ENCODE measurements around the gene TTBK2. TPM values are rescaled to one million over a fixed set of nuclear protein-coding genes. Genes with fewer than 3 reads are reported as not detected.
"Not testable (repeated sequence)": the region's sequence is repeated elsewhere in the genome, so short reads cannot be mapped to it uniquely, and the experiment has no call there.

Gene TTBK2
- 13.0 TPM for total RNA-seq (ENCODE audit: insufficient read depth, low replicate concordance)

DNA sequence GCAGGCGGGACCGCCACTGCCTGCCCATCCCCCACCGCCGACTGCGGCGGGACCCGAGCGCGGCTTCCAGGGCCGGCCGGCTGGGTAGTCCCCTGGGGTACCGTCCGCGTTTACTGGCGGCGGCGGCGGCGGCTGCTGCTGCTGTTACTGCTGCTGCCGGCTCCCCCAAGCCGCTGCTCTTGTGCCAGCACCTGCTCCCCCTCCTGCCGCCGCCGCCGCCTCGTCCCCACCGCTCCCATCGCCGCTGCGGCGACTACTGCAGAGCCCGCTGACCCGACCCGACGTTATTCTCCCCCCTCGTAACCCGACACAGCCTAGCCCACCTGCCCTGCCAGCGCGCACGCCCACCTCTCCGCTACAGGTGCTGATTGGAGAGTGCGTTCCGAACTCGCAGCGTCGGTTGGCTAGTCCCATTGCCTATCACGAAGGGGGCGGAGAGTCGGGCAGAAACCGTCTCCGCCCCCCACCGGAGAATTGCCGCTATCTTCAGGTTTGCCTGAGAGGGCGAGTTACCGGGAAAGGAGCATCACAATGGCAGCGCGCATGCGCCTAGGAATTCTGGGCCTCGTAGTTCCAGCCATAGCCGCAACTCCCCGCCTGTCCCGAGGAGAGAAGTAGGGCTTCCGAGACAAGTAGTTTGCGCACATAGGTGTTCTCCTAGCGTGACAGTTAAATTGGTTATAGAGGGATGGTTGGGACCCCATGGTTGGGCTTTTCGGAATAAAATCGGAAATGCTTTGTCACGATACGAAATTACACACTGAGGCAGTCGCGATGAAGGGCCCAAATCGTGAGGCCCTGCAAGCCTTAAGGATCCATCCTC, at the start of gene TTBK2:
Gene TTBK2 (minus strand): TSS at position 260 of the 823 bp plus-strand sequence. CDS start 42,161 bp downstream, outside the sequence.
- peak; percentile 99 for DNase-seq (ENCODE audit: low spot score)

DNA sequence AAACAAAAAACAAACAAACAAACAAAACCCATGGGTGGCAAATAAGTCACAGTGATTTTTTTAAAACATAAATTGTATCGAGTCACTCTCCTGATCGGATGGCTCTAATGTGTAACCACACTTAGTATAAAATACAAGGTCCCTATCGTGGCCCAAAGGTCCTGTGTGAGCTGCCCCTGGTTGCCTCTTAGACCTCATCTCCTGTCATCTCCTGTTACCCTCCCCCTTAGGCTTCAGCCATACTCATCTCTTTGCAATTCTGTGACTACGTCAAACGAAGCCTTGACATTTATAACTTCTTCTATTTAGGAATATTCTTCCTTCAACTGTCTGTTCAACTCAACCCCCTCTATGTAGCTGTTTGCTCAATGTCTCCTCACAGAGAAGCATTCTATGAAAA, 43.9 kb upstream of the TTBK2 start:
- no peak for DNase-seq (ENCODE audit: low spot score)

DNA sequence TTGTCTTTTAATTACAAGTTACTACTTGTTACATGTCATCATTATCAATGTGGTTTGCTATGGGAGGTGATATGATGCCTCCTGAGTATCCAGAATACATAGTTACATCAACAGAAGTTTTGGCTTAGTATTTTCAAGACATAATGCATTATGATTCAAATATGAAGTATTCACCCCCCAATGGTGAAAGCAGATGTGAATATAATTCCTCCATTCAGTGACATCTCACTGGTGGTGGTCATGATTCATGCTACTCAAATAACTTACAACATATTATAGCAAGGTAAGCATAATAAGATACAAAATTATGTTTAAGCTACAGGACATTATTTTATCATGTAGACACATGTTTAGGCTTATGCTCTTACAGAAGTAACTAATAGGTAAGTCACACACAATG, 34.9 kb upstream of the TTBK2 start:
- no peak for DNase-seq (ENCODE audit: low spot score)

DNA sequence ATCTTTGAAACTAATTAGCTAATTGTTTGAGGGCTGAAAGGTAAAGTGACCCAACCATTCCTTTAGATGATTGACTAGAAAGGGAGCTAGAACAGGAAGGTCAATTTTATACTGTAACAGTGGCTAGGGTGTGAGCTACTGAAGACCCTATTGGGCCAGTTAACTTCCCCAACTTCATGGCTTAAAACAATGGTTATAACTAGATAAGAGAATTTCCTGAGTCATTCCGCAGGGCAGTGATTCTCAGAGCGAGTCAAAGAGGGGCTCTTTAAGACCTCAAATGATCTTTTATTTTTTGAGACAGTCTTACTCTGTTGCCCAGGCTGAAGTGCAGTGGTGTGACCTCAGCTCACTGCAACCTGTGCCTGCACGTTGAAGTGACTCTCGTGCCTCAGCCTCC, 33.7 kb upstream of the TTBK2 start:
- DNase-seq (ENCODE audit: low spot score), result no peak

DNA sequence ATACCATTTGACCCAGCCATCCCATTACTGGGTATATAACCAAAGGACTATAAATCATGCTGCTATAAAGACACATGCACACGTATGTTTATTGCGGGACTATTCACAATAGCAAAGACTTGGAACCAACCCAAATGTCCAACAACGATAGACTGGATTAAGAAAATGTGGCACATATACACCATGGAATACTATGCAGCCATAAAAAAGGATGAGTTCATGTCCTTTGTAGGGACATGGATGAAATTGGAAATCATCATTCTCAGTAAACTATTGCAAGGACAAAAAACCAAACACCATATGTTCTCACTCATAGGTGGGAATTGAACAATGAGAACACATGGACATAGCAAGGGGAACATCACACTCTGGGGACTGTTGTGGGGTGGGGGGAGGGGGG, 28.3 kb upstream of the TTBK2 start:
- not testable (repeated sequence) for DNase-seq (ENCODE audit: low spot score)

DNA sequence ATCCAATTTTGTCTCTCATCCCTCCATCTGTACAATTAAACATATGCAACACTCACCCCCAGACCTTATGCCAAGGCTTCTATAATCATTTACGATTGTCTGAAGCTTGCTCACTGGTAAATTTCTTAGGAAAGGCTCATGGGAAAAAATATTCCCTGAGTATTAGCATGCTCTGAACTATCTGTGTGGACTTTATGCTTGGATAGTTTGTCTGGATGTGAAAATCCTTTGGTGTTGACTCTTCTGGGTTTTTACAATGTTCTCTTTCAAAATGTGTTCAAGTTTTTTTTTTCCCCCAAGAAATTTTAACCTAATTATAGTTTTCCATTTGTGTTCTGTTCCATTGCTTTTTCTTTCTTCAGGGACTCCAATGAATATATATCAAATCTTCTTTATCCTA, 19.9 kb upstream of the TTBK2 start:
- DNase-seq (ENCODE audit: low spot score), result no peak

DNA sequence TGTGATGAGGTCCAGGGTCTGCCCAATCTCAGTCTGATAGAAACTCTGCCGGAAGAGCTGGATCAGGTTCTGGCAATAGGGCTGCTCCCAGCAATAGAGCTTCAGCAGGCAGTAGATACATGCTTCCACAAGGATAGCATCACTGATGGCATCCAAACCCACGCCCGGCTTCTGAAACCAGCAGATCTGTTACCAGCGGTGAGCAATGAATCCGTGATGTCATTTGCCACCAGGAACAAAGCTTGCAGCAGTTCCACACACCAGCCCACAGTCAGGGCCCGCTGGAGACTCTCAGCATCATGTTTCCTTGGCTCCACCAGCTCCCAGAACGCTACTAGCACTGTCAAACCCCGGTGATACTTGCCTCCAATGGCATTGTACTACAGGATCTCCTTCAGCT, 19.3 kb upstream of the TTBK2 start:
- DNase-seq (ENCODE audit: low spot score), result no peak

DNA sequence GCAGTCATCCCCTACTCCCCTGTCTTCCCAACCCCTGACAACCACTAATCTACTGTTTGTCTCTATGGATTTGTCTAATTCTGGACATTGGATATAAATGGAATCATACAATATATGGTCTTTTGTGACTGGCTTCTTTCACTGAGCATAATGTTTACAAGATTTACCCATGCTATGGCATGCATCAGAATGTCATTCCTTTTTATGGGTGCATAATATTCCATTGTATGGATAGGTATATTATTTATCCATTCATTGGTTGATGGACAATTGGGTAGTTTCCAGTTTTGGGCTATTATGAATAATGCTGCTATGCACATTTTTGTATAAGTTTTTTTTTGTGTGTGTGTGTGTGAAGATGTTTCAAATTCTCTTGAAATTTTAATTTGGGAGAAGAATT, 16.6 kb upstream of the TTBK2 start:
- no peak for DNase-seq (ENCODE audit: low spot score)

DNA sequence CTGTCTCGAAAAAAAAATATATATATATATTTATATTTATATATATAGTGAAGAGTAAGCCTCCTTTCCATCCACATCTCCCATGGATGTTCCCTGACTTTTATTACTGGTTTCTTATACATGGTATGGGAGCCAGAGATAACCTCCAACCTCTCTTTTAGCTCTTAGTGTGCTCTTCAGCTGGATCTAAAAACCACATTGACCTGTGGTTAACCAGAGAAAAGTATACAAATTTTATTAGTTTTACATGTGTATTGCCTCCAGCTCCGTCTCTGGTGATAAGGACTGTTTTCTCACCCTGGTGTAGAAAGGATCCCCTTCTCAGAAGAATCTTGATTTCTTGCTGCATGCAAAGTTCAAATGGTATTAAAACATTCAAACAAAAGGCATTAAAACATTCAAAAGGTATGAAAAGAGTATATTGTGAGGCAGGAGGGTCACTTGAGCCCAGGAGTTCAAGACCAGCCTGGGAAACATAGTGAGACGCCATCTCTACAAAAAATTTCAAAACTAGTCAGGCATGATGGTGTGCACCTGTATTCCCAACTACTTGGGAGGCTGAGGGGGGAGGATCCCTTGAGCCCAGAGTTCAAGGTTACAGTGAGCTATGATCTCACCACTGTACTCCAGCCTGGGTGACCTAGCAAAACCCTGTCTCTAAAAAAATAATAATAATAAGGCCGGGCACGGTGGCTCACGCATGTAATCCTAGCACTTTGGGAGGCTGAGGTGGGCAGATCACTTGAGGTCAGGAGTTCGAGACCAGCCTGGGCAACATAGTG, 13.5 kb upstream of the TTBK2 start:
- no peak for DNase-seq (ENCODE audit: low spot score)

DNA sequence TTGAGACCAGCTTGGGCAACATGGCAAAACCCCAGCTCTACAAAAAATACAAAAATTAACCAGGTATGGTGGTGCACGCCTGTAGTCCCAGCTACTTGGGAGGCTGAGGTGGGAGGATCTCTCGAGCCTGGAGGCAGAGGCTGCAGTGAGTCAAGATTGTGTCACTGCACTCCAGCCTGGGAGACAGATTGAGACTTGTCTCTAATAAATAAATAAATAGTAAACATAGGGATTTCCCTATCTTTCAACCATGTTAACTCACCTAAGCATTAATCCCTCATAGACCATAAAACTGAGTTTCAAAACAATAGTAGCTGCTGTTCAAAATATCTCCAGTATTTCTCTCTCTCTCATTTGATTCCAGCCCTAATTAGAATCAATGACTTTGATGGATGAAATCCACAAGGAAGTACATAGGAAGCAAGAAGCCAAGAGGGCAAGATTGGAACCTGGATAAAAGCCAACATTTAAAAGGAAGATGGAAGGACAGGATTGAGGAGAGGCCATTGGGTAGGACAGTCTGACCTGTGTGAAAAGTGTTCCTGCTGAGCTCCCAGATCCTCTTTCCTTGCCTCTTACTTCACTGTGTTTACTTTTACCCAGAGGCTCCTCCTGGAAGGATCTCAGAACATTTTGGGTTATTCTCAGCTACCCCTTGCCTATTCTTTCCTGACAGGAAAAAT, 12.4 kb upstream of the TTBK2 start:
- no peak for DNase-seq (ENCODE audit: low spot score)

DNA sequence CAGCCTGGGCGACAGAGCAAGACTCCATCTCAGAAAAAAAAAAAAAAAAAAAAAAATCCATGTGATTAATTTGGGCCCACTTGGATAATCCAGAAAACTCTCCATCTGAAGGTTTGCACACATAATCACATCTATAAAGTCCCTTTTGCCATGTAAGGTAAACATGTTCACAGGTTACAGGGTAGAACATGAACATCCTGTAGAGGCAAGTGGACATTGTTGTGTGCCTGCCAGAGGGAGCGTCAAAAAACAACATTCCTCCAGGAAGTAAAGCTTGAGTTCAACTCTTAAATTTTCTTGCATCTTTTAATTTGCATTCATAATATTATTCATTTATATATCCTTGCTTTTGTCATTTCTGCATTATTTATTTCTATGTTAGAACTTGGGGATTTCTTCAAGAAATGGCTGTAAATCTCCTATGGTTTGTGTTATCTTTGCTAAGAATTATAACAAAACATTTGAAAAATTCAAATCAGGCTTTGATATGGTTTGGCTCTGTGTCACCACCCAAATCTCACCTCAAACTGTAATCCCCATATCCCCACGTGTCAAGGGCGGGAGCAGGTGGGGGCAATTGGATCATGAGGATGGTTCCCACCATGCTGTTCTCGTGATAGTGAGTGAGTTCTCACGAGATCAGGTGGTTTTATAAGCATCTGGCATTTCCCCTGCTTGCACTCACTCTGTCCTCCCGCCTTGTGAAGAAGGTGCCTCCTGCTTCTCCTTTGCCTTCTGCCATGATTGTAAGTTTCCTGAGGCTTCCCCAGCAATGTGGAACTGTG, 11.3 kb upstream of the TTBK2 start:
- DNase-seq (ENCODE audit: low spot score), result no peak

DNA sequence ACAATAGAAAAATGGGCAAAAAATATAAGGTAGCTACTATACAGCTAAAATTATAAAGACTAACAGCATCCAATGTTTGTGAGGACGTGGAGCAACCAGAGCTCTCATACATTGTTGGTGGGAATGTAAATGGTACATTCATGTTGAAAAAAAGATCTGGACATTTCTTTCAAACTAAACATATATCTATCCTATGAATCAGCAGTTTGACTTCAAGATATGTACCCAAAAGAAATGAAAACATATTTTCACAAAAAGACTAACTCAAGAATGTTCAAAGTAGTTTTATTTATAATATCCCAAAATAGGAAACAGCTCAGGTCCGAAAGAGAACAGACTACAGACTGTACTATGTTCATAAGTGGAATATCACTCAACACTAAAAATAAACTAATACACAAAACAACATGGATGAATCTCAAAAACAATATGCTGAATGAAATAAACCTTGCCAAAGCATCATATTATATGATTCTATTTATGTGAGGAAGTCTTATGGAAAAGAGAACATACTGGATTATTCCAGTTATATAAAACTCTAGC, 8.8 kb upstream of the TTBK2 start:
- DNase-seq (ENCODE audit: low spot score), result no peak

DNA sequence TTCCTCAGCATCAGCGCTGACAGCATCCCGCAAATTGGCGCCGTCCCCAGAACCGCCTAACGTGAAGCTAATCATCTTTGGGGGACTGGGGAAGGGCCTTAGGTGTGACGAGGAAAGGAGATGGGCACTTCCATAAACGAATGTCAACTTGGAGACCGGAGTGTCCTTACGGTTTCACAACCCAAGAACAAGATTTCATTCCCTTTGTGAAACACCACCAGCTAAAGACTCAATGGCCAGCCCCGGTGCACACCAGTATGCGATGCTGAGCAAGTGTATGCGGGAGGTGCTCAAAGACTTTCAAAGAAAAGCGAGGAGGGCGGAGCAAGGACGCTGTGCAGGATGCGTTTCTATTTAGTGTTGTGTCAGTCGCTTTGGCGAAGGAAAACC, 759 bp upstream of the TTBK2 start:
- peak; percentile 46 for DNase-seq (ENCODE audit: low spot score)

DNA sequence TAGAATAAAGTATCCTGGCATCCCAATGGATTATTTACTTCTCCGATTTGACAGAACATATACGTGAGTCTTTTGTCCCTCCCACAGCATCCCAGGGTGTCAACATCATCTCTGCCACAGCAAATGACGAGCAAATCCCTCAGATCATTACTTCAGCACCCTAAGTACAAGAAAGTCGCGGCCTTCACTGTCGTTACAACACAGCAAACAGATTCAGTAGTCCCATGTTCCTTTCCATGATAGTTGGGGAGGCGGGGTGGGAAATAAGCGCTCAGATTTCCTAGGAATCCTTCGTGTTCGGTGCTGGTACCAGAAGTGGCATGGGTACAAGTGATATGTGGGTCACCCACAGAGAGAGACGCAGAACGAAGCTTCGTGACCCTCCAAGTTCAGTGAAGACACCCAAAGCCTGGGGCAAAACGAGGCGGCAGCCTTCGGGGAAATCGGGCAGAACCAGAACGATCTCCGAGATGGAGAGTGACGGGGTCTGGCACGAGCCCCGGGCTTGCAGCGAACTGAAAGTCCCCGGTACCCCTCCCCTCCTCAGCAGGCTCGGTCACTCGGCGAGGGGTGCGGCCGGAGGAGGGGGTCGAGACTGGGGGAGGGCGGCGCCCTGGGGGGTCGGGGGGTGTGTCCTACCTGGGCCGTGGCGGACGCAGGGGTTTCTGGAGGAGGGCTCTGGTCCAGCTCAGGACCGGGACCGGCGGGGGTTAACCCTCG, 619 bp downstream of the TTBK2 start:
- DNase-seq (ENCODE audit: low spot score), result peak; percentile 52

DNA sequence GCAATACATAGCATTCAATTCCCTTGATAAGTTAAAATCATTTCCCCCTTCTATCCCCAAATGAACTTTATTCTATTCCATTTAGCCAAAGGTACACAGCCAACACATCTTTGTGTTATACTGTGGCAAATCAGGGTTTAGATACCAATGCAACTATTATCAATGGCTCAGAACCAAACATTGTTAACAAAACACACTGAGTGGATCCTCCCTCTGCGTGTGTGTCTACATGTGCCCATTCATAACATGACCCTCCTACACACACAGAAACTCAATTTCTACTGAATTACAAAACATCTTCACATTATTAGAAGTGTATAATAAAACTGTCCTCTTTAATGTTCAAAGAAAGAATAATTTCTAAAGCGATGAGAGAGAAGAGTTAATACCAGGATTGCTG, 1.3 kb downstream of the TTBK2 start:
- DNase-seq (ENCODE audit: low spot score), result no peak

DNA sequence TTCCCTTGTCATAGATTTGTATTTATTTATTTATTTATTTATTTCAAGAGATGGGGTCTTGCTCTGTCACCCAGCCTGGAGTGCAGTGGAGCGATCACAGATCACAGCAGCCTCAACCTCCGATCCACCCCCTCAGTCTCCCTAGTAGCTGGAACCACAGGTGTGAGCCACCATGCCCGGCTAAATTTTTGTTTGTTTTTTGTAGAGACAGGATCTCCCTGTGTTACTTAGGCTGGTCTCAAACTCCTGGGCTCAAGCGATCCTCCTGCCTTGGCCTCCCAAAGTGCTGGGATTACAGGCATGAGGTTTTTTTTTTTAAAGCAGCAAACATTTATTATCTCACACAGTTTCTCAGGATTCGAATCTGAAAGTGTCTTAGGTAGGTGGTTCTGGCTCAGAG, 2.5 kb downstream of the TTBK2 start:
- no peak for DNase-seq (ENCODE audit: low spot score)

DNA sequence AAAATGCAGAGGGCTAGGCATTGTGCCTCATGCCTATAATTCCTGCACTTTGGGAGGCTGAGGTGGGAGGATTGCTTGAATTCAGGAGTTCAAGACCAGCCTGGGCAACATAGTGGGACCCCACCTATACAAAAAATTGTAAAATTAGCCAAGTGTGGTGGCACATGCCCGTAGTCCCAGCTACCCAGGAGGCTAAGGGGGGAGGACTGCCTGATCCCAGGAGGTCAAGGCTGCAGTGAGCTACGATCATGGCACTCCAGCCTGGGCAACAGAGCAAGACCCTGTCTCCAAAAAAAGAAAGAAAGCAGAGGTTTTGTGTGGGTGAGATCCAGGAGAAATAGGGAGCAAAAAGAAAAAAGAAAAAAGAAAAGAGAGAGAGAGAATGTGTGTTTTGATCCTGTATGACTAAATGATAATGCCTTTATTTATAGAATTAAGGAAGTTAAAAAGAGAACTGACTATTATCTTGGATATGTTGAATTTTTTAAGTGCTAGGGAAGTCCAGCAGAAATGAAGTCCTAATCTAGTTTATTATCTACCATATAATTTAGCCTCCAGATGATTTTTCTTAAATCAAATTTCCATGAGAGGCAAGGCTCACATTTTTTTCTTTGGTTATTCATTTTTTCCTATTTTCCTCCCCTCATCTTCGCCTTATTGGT, 4.8 kb downstream of the TTBK2 start:
- DNase-seq (ENCODE audit: low spot score), result no peak

DNA sequence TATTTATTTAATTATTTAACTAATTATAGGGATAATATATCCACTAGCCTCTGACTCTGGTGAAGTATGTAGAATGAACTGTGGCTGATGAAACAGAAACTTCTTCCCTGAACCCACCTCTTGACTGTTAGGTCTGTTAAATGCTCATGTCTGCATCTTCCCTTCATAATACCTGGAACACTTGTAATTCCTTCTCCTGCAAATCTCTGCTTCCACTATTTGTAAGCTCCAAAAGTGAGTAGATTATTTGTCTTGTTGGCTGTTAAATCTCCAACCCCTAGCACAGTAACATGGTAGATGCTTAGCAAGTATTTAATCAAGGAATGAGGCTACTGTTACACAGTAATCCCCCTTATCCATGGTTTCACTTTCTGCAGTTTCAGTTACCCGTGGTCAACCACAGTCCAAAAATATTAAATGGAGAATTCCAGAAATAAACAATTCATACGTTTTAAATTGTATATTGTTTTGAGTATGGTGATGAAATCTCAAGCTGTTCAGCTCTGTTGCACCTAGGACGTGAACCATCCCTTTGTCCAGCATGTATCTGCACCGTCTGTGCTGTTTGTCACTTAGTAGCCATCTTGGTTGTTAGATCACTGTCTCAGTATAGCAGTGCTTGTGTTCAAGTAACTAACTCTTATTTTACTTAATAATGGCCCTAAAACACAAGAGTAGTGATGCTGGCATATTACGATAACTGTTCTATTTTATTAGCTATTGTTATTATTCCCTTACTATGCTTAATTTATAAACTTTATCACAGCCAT, 5.7 kb downstream of the TTBK2 start:
- no peak for DNase-seq (ENCODE audit: low spot score)

DNA sequence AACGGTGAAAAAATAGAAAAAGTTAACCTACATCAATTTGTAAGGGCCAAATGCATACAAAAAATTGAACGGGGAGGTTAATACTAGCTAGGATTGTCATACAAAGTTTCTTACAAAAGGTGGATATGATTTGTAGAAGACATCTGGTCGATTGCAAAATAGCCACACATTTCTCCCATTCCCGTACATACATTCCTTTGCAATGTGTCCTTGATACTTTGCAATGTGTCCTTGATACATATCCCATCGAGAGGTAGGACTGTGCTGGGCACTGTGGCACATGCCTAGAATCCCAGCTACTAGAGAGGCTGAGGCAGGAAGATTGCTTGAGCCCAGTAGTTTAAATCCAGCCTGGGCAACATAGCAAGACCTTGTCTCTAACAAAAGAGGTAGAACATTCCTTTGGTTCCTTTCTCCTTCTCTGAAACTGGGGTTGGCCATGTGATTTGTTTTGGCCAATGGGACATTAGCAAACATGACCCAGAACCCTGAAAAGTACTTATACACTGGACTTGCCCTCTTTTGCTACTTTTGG, 9.5 kb downstream of the TTBK2 start:
- DNase-seq (ENCODE audit: low spot score), result no peak
